NT2/D1 (cell line): Measurements from ENCODE around the gene TMEM117.

Experiments
- DNase-seq: peaks from one replicate; pipeline ENCODE4 v3.0.0-alpha.2; 2011; ENCODE audit warnings: low read depth, low spot score
- H3K27me3 ChIP-seq: 2 replicates; pipeline ENCODE4 v1.6.0; 2011; ENCODE audit warnings: mild to moderate bottlenecking; ENCODE audit not compliant: insufficient read length, insufficient read depth
- H3K36me3 ChIP-seq: 2 replicates; pipeline ENCODE4 v1.6.1; 2011; ENCODE audit warnings: mild to moderate bottlenecking, low read length, mixed read lengths; ENCODE audit not compliant: insufficient read depth, insufficient read length
- H3K4me1 ChIP-seq: 2 replicates; pipeline ENCODE4 v1.5.1; 2011; ENCODE audit not compliant: insufficient read depth, insufficient read length
- H3K4me3 ChIP-seq: 2 replicates; pipeline ENCODE4 v1.5.1; 2011; ENCODE audit warnings: low read depth; ENCODE audit not compliant: insufficient read length
- H3K9ac ChIP-seq: 2 replicates; pipeline ENCODE4 v1.6.0; 2011; ENCODE audit warnings: low read depth; ENCODE audit not compliant: insufficient read length
- H3K9me3 ChIP-seq: 2 replicates; pipeline ENCODE4 v1.5.1; 2011; ENCODE audit warnings: mild to moderate bottlenecking, low read length; ENCODE audit not compliant: insufficient read depth
- SUZ12 ChIP-seq: IDR thresholded peaks from 2 replicates; pipeline ENCODE4 v1.6.1; 2011; ENCODE audit not compliant: insufficient read length, insufficient read depth; ENCODE audit errors: extremely low read depth
- YY1 ChIP-seq: IDR thresholded peaks from 2 replicates; pipeline ENCODE4 v1.6.1; 2011; ENCODE audit not compliant: insufficient read length, insufficient read depth
- ZNF274 ChIP-seq: IDR thresholded peaks from 2 replicates; pipeline ENCODE4 v1.6.1; 2011; ENCODE audit warnings: mild to moderate bottlenecking, low read depth, low read length

Gene TMEM117

DNA sequence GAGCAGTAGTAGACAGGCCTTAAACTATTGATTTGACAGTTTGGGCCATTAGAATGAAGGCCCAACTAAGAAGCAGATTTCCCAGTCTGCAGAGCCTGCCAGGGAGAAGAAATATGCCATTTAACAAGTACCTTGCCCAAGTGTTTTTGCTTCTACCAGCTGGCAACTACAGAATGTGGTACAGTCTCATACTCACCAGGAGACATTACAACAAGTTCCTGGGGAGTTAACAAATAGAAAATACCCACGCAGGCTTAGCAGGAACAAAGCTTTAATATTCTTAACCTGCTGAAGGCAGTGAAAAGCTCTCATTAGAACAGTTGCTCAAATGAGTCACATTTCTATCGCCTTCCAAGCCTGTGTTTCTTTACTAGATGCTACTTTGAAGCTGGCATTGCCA lies 241.0 kb downstream of the TMEM117 start:
- Histone ChIP-seq H3K4me3 (no peak overlapping the region), H3K9me3 (no peaks in the 10 kb centered on the region), H3K4me1 (no peaks in the 10 kb centered on the region), H3K27me3 (no peaks in the 10 kb centered on the region), H3K9ac (no peak overlapping the region), H3K36me3 (no peaks in the 10 kb centered on the region)
- no peak for DNase-seq
- TF ChIP-seq YY1 (no peak), ZNF274 (no peak), SUZ12 (no peak)

DNA sequence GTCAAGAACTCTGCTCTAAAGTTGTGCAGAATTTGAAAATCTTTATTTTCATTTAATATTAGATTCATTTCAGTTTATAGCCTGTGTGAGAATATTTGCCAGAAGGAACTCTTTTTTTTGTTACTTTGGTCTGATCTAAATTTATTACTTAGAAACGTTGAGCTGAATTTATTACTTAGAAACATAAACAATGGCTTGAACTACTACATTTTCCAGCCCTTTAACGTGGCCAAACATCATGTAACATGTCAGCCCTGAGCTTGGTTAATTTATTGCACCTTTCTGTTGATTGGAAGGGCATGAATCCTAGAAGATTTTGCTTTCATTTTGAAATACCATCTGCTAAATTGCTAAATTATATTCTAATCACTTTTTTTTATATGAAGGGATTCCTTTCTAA lies 241.4 kb downstream of the TMEM117 start:
- TF ChIP-seq ZNF274 (no peak), YY1 (no peak), SUZ12 (no peak)
- DNase-seq: no peak
- H3K27me3 ChIP-seq: no peaks in the 10 kb centered on the region
- no peaks in the 10 kb centered on the region for H3K4me1 ChIP-seq
- no peaks in the 10 kb centered on the region for H3K36me3 ChIP-seq
- no peak overlapping the region for H3K4me3 ChIP-seq
- H3K9ac ChIP-seq: no peak overlapping the region
- no peaks in the 10 kb centered on the region for H3K9me3 ChIP-seq

DNA sequence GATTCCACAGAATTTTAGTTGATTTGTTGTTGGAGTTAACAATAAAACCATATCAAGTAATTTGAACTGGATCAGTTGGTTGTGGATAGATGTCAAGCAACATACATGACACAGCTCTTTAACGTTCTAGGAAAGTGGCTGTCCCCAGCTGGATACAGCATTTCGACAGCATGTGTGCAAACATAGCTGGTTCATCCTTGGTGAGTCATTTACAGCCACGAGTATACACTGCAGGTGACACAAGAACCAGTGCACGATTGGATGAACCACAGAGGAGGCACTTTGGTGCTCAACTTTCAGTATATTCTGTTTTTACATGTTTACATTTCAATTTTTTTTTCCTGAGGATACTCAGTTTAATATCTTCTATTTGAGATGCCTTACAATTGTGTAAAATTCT lies 242.4 kb downstream of the TMEM117 start:
- Histone ChIP-seq H3K9ac (no peak overlapping the region), H3K36me3 (no peaks in the 10 kb centered on the region), H3K9me3 (no peaks in the 10 kb centered on the region), H3K4me1 (no peaks in the 10 kb centered on the region), H3K4me3 (no peak overlapping the region), H3K27me3 (no peaks in the 10 kb centered on the region)
- TF ChIP-seq YY1 (no peak), SUZ12 (no peak), ZNF274 (no peak)
- DNase-seq: no peak

DNA sequence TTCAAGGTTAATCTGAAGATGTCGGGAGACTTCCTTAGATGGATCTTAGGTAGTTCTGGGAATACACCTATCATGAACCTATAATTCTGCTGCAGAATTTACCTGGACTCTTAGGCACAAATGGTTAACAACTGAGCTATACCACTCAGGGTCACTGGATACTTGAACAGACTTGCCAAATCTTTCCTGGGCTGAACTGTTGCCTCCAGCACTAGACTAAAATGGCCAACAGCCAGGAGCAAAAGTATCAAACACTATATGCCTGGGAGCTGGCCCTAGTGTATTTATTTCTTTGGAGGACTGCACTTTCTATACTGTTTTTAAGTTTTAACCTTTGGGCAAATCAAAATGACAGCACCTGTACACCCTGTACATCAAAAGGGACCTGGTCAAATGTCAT lies 252.8 kb downstream of the TMEM117 start:
- Histone ChIP-seq H3K36me3 (no peaks in the 10 kb centered on the region), H3K27me3 (no peaks in the 10 kb centered on the region), H3K4me3 (no peak overlapping the region), H3K9ac (no peak overlapping the region), H3K9me3 (no peaks in the 10 kb centered on the region), H3K4me1 (no peaks in the 10 kb centered on the region)
- no peak for DNase-seq
- TF ChIP-seq YY1 (no peak), ZNF274 (no peak), SUZ12 (no peak)

DNA sequence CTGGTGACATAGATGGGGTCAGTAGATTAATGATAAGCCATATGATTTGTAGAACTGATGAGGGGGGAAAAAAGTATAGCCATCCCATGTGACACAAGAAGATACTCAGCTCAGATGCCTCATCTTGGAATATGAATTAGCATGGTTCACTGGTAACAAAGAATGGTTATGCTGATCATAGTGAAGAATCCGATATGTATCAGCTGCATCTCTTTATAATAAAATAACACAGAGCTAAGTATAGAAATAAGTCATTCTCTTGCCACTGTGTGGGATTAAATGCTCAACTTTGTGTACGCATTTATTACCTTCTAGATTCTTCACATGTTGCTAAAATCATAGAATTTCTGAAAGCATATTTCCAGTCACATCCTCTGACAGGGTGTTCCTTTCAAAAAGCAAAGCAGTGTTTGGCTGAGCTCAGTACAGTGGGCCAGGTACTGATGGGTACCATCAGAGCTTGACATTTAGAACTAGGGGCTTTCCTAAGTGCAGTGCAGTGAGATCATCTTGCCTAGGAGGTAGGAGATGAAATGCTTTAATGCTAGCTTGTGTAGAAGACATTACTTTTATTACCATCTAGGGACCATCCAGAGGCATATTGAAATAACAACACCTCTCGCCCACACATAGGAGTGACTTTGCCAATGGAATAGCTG lies 256.2 kb downstream of the TMEM117 start:
- H3K9me3 ChIP-seq: no peaks in the 10 kb centered on the region
- no peaks in the 10 kb centered on the region for H3K36me3 ChIP-seq
- no peak overlapping the region for H3K9ac ChIP-seq
- H3K4me1 ChIP-seq: no peaks in the 10 kb centered on the region
- H3K27me3 ChIP-seq: no peaks in the 10 kb centered on the region
- no peak for TF ChIP-seq SUZ12
- no peak for TF ChIP-seq ZNF274
- no peak for TF ChIP-seq YY1
- no peak overlapping the region for H3K4me3 ChIP-seq
- DNase-seq: no peak

DNA sequence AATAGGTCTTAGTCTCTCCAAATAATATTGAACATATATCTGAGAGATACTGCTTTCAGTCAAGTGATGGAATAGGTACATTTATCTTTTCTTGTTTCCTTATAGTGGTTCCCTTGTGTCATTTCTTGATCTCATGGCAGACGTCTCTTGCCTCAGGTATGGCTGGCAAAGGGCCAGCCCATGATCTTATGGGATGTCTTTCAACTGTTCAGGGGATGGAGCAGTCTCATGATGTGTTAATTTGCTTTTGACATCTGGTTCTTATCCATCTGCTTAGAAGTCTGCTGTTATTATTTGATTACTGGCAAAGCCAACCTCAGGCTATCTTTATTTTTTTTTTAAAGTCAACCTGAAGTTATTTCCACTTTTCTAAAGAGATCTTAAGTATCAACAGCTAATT lies 262.9 kb downstream of the TMEM117 start:
- no peaks in the 10 kb centered on the region for H3K36me3 ChIP-seq
- TF ChIP-seq ZNF274 (no peak), SUZ12 (no peak), YY1 (no peak)
- no peak for DNase-seq
- no peaks in the 10 kb centered on the region for H3K27me3 ChIP-seq
- H3K9me3 ChIP-seq: no peaks in the 10 kb centered on the region
- H3K9ac ChIP-seq: no peak overlapping the region
- no peaks in the 10 kb centered on the region for H3K4me1 ChIP-seq
- no peak overlapping the region for H3K4me3 ChIP-seq

DNA sequence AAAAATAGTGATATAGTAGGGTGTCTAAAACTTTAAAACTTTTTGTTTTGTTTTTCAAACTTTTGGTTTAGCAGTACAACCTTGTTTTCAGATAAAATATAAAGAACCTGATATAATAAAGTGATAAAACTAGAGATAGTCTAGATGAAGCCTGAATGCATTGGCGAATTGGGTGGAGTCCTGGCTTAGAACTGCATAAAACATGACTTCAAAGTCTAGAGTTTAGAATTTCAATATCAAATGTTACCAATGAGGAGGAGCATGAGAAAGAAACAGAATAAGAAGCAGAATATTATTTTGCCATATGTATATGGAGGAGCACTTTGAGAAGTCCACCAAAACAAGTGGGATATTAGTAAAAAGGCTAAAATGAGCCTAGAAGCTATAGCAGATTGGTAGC lies 263.6 kb downstream of the TMEM117 start:
- Histone ChIP-seq H3K36me3 (no peaks in the 10 kb centered on the region), H3K27me3 (no peaks in the 10 kb centered on the region), H3K9ac (no peak overlapping the region), H3K4me1 (no peaks in the 10 kb centered on the region), H3K9me3 (no peaks in the 10 kb centered on the region), H3K4me3 (no peak overlapping the region)
- DNase-seq: no peak
- TF ChIP-seq YY1: no peak
- no peak for TF ChIP-seq SUZ12
- no peak for TF ChIP-seq ZNF274

DNA sequence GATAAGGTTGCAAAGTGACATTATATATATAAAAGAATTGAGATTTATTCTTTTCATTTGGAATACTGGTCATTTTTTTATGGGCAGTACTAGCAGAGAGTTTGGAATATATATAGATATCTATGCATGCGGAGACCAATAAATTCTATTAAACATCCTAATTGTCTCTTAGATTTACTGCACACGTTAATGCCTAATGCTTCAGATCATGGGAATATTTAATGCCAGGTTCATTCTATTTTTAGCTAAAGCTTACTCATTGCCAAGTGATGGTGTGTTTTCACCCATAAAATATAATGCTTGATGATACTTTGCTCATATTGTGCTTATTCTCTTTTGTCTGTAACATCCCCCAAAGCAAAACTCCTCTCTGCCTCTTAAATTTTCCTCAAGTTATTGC lies 264.4 kb downstream of the TMEM117 start:
- DNase-seq: no peak
- Histone ChIP-seq H3K36me3 (no peaks in the 10 kb centered on the region), H3K27me3 (no peaks in the 10 kb centered on the region), H3K4me1 (no peaks in the 10 kb centered on the region), H3K9me3 (no peaks in the 10 kb centered on the region), H3K9ac (no peak overlapping the region), H3K4me3 (no peak overlapping the region)
- TF ChIP-seq YY1 (no peak), ZNF274 (no peak), SUZ12 (no peak)

DNA sequence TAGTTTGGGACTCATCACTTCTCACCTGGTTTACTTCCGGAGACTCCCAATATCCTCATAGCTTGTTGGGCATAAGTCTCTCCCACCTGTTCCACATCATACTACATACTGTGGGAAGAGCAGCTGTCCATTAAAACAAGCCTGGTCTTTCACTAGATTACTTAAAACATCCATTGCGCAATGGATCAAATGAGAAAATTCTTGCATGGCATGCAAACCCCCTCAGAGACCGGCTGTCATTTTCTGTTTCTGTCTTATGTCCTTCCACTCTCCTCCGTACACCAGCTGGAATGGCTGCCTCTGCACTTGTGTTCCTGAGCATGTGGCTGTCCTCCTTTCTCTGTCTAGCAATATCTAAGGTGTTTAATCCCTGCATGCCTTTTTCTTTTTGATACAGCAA lies 265.6 kb downstream of the TMEM117 start:
- TF ChIP-seq ZNF274 (no peak), SUZ12 (no peak), YY1 (no peak)
- no peaks in the 10 kb centered on the region for H3K9me3 ChIP-seq
- DNase-seq: no peak
- no peaks in the 10 kb centered on the region for H3K36me3 ChIP-seq
- H3K4me1 ChIP-seq: no peaks in the 10 kb centered on the region
- no peak overlapping the region for H3K9ac ChIP-seq
- no peak overlapping the region for H3K4me3 ChIP-seq
- H3K27me3 ChIP-seq: no peaks in the 10 kb centered on the region
